Stimulated activated CD8-positive, alpha-beta memory T cell treated with anti-CD3 and anti-CD28 coated beads, Interleukin-15, amount 100 ng/mL, for 1 hour (primary cell): Measurements from ENCODE around the gene TRA2A.
"Not testable (repeated sequence)": the region's sequence is repeated elsewhere in the genome, so short reads cannot be mapped to it uniquely, and the experiment has no call there.

ENCODE experiments used
- DNase-seq: peaks from one replicate; pipeline ENCODE4 v3.0.0-alpha.2; 2020; ENCODE audit warnings: low read depth

The TRA2A gene

DNA sequence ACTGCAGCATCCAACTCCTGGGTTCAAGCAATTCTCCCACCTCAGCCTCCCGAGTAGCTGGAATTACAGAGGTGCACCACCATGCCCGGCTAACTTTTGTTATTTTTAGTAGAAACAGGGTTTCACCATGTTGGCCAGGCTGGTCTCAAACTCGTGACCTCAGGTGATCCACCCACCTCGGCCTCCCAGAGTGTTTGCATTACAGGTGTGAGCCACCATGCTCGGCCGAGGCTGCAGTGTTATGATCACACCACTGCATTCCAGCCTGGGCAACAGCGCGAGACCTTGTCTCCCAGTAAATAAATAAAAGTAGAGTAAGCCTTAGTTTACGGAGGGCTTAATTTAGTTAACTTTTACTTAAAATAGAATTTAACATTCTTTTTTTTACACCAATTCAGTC, 37.8 kb downstream of the TRA2A start:
- no peak for DNase-seq

- no peak for DNase-seq
These were observed 40.3 kb downstream of the TRA2A start for GRCh38 chr7:23491502-23491901.

- no peak for DNase-seq
These were observed 41.2 kb downstream of the TRA2A start for GRCh38 chr7:23490357-23491135.

DNA sequence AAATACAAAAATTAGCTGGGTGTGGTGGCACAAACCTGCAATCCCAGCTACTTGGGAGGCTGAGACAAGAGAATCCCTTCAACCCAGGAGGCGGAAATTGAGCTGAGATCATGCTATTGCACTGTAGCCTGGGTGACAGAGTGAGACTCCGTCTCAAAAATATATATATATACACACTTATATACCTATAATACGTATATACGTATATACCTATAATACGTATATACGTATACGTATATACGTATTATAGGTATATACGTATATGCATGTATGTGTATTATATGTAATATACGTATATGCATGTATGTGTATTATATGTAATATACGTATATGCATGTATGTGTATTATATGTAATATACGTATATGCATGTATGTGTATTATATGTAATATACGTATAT, 43.1 kb downstream of the TRA2A start:
- DNase-seq = not testable (repeated sequence)

GRCh38 chr7:23487670-23488069, 44.1 kb downstream of the TRA2A start:
- no peak for DNase-seq

GRCh38 chr7:23486002-23486773, 45.6 kb downstream of the TRA2A start:
- no peak for DNase-seq

DNA sequence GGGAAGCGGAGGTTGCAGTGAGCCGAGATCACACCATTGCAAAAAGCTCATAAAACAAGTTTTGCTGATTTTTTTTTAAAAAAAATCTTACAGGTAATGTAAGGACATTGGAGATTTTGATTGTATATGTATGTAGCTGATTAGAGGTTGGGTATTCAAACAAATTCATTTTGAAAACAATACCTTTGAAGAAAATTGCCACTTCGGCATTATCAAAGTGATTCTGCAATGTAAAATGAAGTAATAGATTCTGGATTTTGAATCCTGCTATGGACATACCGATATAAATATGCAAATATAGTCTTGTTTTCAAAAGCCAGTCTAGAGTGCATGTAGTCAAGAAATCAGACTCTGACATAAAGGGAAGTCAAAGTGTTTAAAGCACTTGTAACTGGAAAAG, 49.1 kb downstream of the TRA2A start:
- DNase-seq = no peak

- no peak for DNase-seq
These were observed 53.6 kb downstream of the TRA2A start for GRCh38 chr7:23477962-23478866.

- no peak for DNase-seq
These were observed 54.7 kb downstream of the TRA2A start for GRCh38 chr7:23477157-23477499.

DNA sequence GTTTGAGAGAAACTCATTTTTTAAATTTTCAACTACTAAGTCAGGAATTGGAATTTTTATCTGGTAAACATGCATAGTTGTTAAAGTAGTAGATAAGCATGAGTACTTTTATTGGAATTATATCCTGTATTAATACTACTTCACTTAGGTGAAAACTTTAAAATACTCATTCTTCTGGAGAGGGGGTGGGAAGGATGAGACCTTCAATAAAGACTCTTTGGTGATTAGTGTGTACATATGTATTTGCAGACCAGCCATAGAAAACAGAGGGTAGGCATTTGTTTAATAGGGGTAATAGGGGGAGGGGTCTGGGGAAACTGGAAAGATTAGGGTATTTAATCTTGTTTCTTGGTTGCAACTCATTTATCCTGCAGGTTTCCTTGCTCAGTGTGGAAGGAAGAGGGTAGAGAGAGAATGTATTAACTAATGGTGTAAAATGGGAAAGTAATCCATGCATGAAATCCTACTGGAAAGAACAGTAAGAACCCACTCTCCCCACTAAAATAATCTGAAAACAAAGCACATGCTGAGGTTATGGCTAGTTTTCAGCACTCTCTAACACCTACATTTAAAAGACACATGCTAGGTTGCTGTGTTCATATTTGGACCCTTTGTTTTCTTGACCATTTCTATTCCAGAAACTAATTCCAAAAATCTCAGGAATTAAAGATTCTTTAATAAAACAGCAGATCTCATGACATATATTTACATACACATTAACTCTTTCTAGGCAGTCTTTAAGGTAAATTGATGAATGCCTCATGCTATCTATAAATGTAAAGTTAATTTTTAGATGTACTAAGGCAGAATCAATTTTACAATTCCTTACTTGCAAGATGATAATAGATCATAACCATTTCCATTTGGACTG, 55.3 kb downstream of the TRA2A start:
- no peak for DNase-seq

GRCh38 chr7:23475576-23475839, 56.3 kb downstream of the TRA2A start:
- no peak for DNase-seq

GRCh38 chr7:23474829-23475575, 56.8 kb downstream of the TRA2A start:
- DNase-seq = no peak

DNA sequence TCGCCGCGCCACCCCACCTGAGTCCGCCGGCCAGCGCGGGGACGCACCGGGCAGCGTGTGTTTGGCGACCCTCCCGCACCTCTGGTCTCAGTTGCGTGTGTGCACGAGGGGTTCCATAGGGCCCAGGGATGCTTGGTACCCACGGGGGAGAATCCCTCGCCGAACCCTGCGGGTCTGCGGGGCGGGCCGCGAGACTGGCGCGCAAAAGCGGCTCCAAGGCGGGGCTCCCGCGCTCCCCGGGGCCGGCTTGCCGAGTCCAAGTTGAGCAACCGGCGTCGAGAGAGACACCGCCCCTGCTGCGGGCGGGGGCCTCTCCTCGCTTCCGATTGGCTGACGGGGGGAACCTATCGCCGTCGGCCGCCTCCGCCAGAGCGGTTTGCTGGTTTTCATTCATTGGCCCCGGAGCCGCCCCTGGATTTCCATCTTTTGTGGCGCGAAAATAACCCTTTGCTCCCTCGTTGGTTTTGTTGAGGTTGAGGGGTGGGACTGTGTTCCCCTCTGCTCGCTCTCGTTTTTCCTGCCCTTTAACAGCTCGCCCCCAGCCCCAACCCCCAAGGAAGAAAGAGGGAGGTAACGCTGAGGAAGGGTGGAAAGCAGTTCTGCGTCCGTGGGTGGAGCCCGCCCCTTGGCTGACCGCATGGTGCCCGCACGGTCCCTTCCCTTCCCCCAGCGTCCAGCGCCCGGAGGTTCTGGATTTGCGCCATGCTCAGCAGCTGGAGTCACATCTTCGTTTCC, 57.5 kb downstream of the TRA2A start:
- DNase-seq = no peak

GRCh38 chr7:23473844-23474093, 58.0 kb downstream of the TRA2A start:
- no peak for DNase-seq

- no peak for DNase-seq
These were observed 58.6 kb downstream of the TRA2A start for GRCh38 chr7:23472956-23473843.

DNA sequence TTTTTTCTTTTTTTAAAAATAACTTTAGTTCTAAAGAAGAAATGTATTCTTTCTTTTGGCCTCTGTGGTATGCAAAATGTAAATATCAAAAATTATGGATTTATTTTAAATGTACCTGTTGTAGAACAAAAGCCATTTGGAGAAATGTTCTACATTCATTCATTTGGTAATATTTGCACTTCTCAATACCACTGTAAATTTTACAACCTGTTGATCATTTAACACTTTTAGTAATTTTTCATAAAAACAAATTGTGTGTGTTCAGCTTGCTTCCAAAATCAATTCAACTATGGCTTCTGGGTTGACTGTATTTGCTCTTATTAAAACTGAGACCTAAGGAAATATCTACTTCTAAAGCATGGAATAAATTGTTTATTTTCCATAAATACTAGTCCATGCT, 59.2 kb downstream of the TRA2A start:
- no peak for DNase-seq

- DNase-seq = no peak
These were observed 59.7 kb downstream of the TRA2A start for GRCh38 chr7:23472046-23472445.

DNA sequence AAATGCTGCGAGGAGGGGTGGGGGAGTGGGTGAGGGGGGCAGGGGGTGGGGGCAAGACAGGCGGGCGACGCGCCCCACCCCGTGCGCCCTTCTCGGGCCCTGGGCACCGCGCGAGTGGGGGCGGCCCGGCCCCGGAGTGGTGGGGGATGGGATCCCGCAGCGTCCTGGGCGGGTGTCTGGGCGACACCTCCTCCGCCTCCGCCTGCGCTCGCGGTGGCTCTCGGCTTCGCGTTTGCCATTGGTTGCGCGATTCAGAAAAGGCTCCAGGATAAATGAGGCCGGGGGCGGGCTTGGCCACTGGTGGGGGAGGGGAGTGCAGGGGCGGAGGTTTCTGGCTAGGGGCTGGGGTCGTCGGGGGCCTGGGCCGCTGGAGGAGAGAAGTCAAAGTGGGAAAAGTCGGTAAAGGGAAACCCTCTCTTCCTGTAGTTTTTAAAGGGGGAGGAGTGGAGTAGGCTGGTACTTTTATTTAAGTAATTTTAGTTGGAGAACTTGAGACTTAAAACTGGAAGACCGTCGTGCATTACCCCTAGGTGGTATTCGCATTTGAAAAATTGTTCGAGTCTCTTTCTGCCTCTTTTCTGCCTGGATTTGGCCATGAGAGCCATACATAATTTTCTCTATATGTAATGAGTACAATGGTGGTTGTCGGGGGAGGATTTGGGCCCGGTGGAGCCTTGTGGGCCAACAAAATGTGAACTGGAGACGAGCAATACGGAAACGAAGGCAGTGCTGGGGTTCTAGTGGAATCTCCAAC, 60.5 kb downstream of the TRA2A start:
- no peak for DNase-seq
